ENCODE data around the gene BORCS6.

BORCS6 gene

GRCh38 chr17:8159032-8159400 is 31.0 kb downstream of the BORCS6 start:
- H3K27me3 ChIP-seq, result no peaks in the 10 kb centered on the region
- peak overlapping the region in 1 of 2 experiments; percentile 21 for H3K4me3 ChIP-seq (ENCODE audit: low read depth in 1 of 2, low read length in 1 of 2)
- no peak for TF ChIP-seq CTCF (IDR thresholded peaks at IDR 0.05)
- H3K36me3 ChIP-seq, result peaks cover 33% of the 10 kb centered on the region
- peaks cover 76 to 77% of the 10 kb centered on the region in 2 experiments for H3K4me1 ChIP-seq (ENCODE audit: control insufficient read depth in 1 of 2, insufficient read depth in 1 of 2, low read depth in 1 of 2, low read length in 1 of 2)
- H3K9me3 ChIP-seq, result no peaks in the 10 kb centered on the region
- H3K27ac ChIP-seq, result peak overlapping the region; percentile 82

- no peaks in the 10 kb centered on the region for H3K9me3 ChIP-seq
- peaks cover 76 to 77% of the 10 kb centered on the region in 2 experiments for H3K4me1 ChIP-seq (ENCODE audit: control insufficient read depth in 1 of 2, insufficient read depth in 1 of 2, low read depth in 1 of 2, low read length in 1 of 2)
- no peaks in the 10 kb centered on the region for H3K27me3 ChIP-seq
- H3K36me3 ChIP-seq, result peaks cover 33% of the 10 kb centered on the region
- H3K27ac ChIP-seq, result peak overlapping the region; percentile 82
- peak; percentile 96 for TF ChIP-seq CTCF (IDR thresholded peaks at IDR 0.05)
- H3K4me3 ChIP-seq (ENCODE audit: low read depth in 1 of 2, low read length in 1 of 2), result peak overlapping the region; percentile 18 to 21
These were observed 31.5 kb downstream of the BORCS6 start for GRCh38 chr17:8158267-8159031.

GRCh38 chr17:8156246-8156992 is 33.6 kb downstream of the BORCS6 start:
- H3K27me3 ChIP-seq, result peaks cover 15% of the 10 kb centered on the region
- peaks cover 80 to 84% of the 10 kb centered on the region in 2 experiments for H3K4me1 ChIP-seq (ENCODE audit: control insufficient read depth in 1 of 2, insufficient read depth in 1 of 2, low read depth in 1 of 2, low read length in 1 of 2)

GRCh38 chr17:8155996-8156245 is 34.1 kb downstream of the BORCS6 start:
- peaks cover 80 to 84% of the 10 kb centered on the region in 2 experiments for H3K4me1 ChIP-seq (ENCODE audit: control insufficient read depth in 1 of 2, insufficient read depth in 1 of 2, low read depth in 1 of 2, low read length in 1 of 2)
- peak overlapping the region; percentile 90 for H3K27ac ChIP-seq
- TF ChIP-seq CTCF (IDR thresholded peaks at IDR 0.05), result no peak
- peaks cover 21% of the 10 kb centered on the region for H3K36me3 ChIP-seq
- H3K27me3 ChIP-seq, result peaks cover 15% of the 10 kb centered on the region
- H3K9me3 ChIP-seq, result no peaks in the 10 kb centered on the region
- peak overlapping the region; percentile 65 to 92 for H3K4me3 ChIP-seq (ENCODE audit: low read depth in 1 of 2, low read length in 1 of 2)

More at GRCh38 chr17:8156246-8156992, 33.6 kb downstream of the BORCS6 start:
- Histone ChIP-seq H3K9me3 (no peaks in the 10 kb centered on the region), H3K4me3 (ENCODE audit: low read depth in 1 of 2, low read length in 1 of 2) (peak overlapping the region; percentile 65 to 92), H3K27ac (peak overlapping the region; percentile 90), H3K36me3 (peaks cover 26% of the 10 kb centered on the region)
- TF ChIP-seq CTCF (IDR thresholded peaks at IDR 0.05), result peak; percentile 36

GRCh38 chr17:8155231-8155995 is 34.6 kb downstream of the BORCS6 start:
- Histone ChIP-seq H3K27me3 (peaks cover 15% of the 10 kb centered on the region), H3K9me3 (no peaks in the 10 kb centered on the region), H3K27ac (peak overlapping the region; percentile 90), H3K36me3 (peaks cover 15% of the 10 kb centered on the region), H3K4me3 (ENCODE audit: low read depth in 1 of 2, low read length in 1 of 2) (peak overlapping the region; percentile 65 to 92), H3K4me1 (ENCODE audit: control insufficient read depth in 1 of 2, insufficient read depth in 1 of 2, low read depth in 1 of 2, low read length in 1 of 2) (peaks cover 80 to 84% of the 10 kb centered on the region in 2 experiments)
- no peak for TF ChIP-seq CTCF (IDR thresholded peaks at IDR 0.05)

Measured in neutrophil (primary cell).